ENCODE results near the gene LLPH. TPM values are rescaled to one million over a fixed set of nuclear protein-coding genes. Genes with fewer than 3 reads are reported as not detected.
A peak's percentile ranks its signal among the peaks of the same experiment; 100 is the strongest.

LLPH gene
- total RNA-seq, 1 experiment from 2014 or later: 14.2 TPM

DNA sequence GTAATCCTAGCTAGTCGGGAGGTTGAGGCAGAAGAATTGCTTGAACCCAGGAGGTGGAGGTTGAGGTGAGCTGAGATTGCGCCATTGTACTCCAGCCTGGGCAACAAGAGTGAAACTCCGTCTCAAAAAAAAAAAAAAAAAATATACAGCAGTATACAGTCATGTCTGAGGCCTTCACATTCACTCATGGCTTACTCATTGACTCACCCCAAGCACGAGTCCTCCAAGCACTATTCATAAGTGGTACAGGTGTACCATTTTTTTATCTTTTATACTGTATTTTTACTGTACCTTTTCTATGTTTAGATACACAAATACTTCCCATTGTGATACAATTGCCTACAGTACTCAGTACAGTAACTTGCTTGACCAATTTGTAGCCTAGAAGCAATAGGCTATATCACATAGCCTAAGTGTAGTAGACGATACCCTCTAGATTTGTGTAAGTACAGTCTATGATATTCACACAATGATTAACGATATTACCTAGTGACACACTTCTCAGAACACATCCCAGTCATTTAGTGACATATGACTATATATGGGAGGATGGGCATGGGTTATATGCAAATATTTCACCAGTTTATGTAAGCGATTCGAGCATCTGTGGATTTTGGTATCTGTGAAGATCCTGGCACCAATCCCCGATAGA lies 12.2 kb downstream of the LLPH start:
- no peaks in the 10 kb centered on the region for H3K27me3 ChIP-seq
- H3K36me3 ChIP-seq: peaks cover 14% of the 10 kb centered on the region
- no peak overlapping the region for H3K4me3 ChIP-seq
- no peak for DNase-seq
- no peaks in the 10 kb centered on the region for H3K9me3 ChIP-seq

GRCh38 chr12:66117242-66117641 lies 13.3 kb downstream of the LLPH start:
- Histone ChIP-seq H3K4me3 (no peak overlapping the region), H3K9me3 (no peaks in the 10 kb centered on the region), H3K36me3 (peaks cover 5% of the 10 kb centered on the region), H3K27me3 (no peaks in the 10 kb centered on the region)
- DNase-seq: no peak

GRCh38 chr12:66115071-66115600 lies 15.4 kb downstream of the LLPH start:
- no peak for DNase-seq
- Histone ChIP-seq H3K9me3 (no peaks in the 10 kb centered on the region), H3K4me3 (no peak overlapping the region), H3K27me3 (no peaks in the 10 kb centered on the region), H3K36me3 (no peaks in the 10 kb centered on the region)

GRCh38 chr12:66113471-66113870 lies 17.1 kb downstream of the LLPH start:
- H3K27me3 ChIP-seq: no peaks in the 10 kb centered on the region
- no peak overlapping the region for H3K4me3 ChIP-seq
- H3K36me3 ChIP-seq: no peaks in the 10 kb centered on the region
- DNase-seq: no peak
- no peaks in the 10 kb centered on the region for H3K9me3 ChIP-seq

GRCh38 chr12:66111605-66112004 lies 18.9 kb downstream of the LLPH start:
- H3K27me3 ChIP-seq: no peaks in the 10 kb centered on the region
- DNase-seq: no peak
- no peak overlapping the region for H3K4me3 ChIP-seq
- no peaks in the 10 kb centered on the region for H3K9me3 ChIP-seq
- H3K36me3 ChIP-seq: no peaks in the 10 kb centered on the region

DNA sequence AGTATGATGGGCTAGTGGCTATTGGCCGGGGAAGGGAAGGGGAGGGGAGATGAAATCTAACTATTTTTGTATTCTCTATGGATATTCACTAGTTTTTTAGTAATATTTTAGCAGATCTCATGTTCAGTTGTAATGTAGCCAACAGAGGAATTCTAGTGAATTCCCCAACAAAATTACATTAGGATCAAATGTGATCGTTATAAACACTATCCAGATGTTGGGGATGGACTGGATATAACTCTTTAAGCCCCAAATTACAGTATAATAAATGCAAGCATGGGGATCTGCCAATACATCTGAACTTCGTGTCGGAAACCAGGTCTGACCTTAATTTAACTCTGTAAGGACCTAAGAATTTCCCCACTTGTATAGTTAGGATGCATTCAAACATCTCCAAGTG lies 21.5 kb downstream of the LLPH start:
- Histone ChIP-seq H3K9me3 (no peaks in the 10 kb centered on the region), H3K4me3 (no peak overlapping the region), H3K27me3 (no peaks in the 10 kb centered on the region), H3K36me3 (no peaks in the 10 kb centered on the region)
- no peak for DNase-seq

- Histone ChIP-seq H3K36me3 (no peaks in the 10 kb centered on the region), H3K27me3 (no peaks in the 10 kb centered on the region), H3K9me3 (no peaks in the 10 kb centered on the region), H3K4me3 (no peak overlapping the region)
- no peak for DNase-seq
These were observed 22.2 kb downstream of the LLPH start for GRCh38 chr12:66108386-66108785.

GRCh38 chr12:66107451-66107915 lies 23.1 kb downstream of the LLPH start:
- H3K27me3 ChIP-seq: no peaks in the 10 kb centered on the region
- no peaks in the 10 kb centered on the region for H3K36me3 ChIP-seq
- H3K4me3 ChIP-seq: no peak overlapping the region
- no peaks in the 10 kb centered on the region for H3K9me3 ChIP-seq
- peak; percentile 45 for DNase-seq

DNA sequence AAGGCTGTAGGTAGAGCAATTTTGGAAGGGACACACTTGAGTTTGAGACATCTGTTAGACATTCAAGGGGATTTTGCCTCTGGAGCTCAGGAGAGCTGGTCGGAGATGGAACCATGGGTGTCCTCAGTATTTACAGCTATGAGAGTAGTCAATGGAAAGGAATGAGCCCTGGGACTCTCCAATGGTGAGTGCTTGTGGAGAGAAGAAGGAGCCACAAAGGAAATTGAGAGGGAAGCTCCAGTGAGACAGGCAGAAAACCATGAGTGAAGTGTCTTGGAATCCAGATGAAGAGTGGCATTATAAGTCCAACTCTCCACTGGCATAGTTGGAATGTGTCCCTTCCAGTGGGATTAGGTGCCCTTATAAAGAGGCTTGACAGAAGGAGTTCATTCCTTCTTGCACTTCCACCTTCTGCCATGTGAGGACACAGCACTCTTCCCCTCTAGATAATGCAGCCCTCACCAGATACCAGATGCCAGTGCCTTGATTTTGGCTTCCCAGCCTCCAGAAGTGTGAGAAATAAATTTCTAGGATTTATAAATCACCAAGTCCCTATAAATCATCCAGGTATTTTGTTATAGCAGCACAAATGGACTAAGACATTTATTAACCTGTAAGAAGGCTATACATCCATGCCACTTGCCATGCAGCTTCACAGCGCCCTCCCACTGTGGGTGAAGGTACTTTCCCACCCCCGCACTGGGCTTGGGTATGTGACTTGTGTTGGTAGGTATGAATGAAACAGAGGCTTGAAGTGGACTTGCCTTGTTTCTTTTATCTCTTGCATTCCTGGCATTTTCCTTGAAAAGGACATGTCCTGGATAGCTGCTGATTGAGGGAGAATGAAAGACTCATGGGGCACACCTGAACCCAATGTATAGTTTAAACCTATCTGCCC lies 27.3 kb downstream of the LLPH start:
- Histone ChIP-seq H3K9me3 (peaks cover 3% of the 10 kb centered on the region; the same call in 1 of the 2 replicates), H3K36me3 (no peaks in the 10 kb centered on the region), H3K4me3 (no peak overlapping the region), H3K27me3 (no peaks in the 10 kb centered on the region)
- no peak for DNase-seq

- Histone ChIP-seq H3K36me3 (no peaks in the 10 kb centered on the region), H3K27me3 (no peaks in the 10 kb centered on the region), H3K4me3 (no peak overlapping the region), H3K9me3 (no peaks in the 10 kb centered on the region)
- DNase-seq: peak; percentile 51
These were observed 37.8 kb downstream of the LLPH start for GRCh38 chr12:66092559-66093269.

- no peak for DNase-seq
- Histone ChIP-seq H3K4me3 (no peak overlapping the region), H3K9me3 (no peaks in the 10 kb centered on the region), H3K36me3 (no peaks in the 10 kb centered on the region), H3K27me3 (no peaks in the 10 kb centered on the region)
These were observed 40.4 kb downstream of the LLPH start for GRCh38 chr12:66090157-66090556.

DNA sequence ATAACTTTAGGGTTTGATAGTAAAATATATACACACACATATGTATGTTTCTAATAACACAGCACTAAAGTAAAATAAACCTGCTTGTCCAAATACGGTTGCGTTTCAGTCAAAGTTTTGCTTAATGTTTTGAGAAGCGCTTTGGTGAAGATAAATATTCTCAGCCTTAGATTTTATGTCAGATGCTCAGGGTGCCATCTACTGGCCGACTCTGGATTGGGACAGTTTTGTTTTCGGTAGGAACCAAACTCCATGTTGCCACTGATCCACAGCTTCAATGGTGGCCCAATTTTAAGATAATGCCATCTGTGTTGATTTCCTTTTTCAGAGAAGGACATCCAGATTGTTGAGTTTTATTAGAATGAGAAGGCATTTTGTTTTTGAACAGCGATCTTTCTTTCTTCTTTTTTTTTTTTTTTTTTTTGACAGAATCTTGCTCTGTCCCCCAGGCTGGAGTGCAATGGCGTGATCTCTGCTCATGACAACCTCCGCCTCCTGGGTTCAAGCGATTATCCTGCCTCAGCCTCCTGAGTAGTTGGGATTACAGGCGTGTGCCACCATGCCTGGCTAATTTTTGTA lies 43.1 kb downstream of the LLPH start:
- Histone ChIP-seq H3K36me3 (no peaks in the 10 kb centered on the region), H3K4me3 (no peak overlapping the region), H3K27me3 (no peaks in the 10 kb centered on the region), H3K9me3 (no peaks in the 10 kb centered on the region; the same call in 1 of the 2 replicates)
- DNase-seq: peak; percentile 53

GRCh38 chr12:66085998-66086397 lies 44.6 kb downstream of the LLPH start:
- no peak for DNase-seq
- no peak overlapping the region for H3K4me3 ChIP-seq
- no peaks in the 10 kb centered on the region for H3K27me3 ChIP-seq
- H3K36me3 ChIP-seq: no peaks in the 10 kb centered on the region
- H3K9me3 ChIP-seq: no peaks in the 10 kb centered on the region; the same call in 1 of the 2 replicates

GRCh38 chr12:66085213-66085612 lies 45.3 kb downstream of the LLPH start:
- Histone ChIP-seq H3K27me3 (no peaks in the 10 kb centered on the region), H3K36me3 (no peaks in the 10 kb centered on the region), H3K9me3 (no peaks in the 10 kb centered on the region; the same call in 1 of the 2 replicates), H3K4me3 (no peak overlapping the region)
- no peak for DNase-seq

GRCh38 chr12:66083766-66084165 lies 46.8 kb downstream of the LLPH start:
- no peak for DNase-seq
- Histone ChIP-seq H3K9me3 (no peaks in the 10 kb centered on the region; the same call in 1 of the 2 replicates), H3K36me3 (no peaks in the 10 kb centered on the region), H3K4me3 (no peak overlapping the region), H3K27me3 (no peaks in the 10 kb centered on the region)

DNA sequence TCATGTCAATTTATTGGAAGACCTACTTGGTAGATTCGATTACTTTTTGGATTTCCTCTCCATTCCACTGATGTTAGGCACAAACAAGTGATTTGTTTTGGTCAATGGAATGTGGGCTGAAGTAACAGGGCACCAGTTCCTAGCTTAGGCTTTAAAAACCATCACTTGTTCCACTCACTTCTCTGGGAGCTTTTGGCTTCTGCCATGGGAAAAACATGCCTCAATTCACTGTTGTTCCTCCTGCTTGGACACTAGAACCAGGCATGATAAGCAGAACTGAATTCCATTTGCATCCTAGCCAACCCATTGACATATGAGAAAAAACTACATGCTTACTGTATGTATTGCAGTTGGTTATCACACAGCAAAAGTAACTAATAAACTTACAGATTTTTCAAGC lies 47.8 kb downstream of the LLPH start:
- no peaks in the 10 kb centered on the region for H3K36me3 ChIP-seq
- H3K9me3 ChIP-seq: no peaks in the 10 kb centered on the region; the same call in 1 of the 2 replicates
- no peak overlapping the region for H3K4me3 ChIP-seq
- no peak for DNase-seq
- no peaks in the 10 kb centered on the region for H3K27me3 ChIP-seq
